ENCODE data around the gene OSBPL2.

Gene OSBPL2

DNA sequence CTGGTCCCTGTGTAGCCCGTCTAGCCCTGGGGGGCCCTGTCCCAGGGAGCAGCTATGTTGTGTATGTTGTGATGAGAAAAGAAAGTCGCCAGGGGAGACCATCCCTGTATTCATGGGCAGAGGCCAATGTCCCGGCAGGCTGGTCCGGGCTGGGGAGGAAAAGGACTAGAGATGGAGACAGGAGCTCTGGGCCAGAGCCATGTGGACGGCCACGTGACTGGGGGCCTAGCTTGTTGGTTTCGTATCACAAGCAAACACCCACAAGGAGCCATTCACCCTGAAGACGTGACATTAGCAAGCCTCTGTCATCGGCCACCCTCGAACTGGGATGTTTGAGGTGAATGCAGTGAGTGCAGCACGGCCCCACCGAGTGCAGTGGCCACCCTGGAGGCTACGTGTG, 15.3 kb upstream of the OSBPL2 start:
- no peak for DNase-seq

DNA sequence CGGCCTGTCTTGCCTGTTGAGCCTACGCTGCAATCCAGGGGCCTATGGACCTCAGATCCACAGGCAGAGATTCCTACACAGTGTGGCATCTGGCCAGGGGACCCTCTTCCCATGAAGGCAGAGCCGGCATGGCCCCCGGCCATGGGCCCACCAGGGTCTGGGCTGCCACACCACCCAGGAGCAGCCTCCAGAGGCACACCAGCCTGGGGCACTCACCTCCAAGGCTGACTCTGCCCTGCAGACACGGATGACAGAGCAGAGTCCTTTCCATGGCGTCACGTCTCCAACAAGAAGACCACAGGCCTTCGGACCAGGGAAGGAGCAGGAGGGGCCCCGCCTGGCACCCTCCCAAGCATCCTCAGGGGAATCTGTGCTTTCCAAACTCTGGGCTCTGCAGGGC, 14.8 kb upstream of the OSBPL2 start:
- no peak for DNase-seq

DNA sequence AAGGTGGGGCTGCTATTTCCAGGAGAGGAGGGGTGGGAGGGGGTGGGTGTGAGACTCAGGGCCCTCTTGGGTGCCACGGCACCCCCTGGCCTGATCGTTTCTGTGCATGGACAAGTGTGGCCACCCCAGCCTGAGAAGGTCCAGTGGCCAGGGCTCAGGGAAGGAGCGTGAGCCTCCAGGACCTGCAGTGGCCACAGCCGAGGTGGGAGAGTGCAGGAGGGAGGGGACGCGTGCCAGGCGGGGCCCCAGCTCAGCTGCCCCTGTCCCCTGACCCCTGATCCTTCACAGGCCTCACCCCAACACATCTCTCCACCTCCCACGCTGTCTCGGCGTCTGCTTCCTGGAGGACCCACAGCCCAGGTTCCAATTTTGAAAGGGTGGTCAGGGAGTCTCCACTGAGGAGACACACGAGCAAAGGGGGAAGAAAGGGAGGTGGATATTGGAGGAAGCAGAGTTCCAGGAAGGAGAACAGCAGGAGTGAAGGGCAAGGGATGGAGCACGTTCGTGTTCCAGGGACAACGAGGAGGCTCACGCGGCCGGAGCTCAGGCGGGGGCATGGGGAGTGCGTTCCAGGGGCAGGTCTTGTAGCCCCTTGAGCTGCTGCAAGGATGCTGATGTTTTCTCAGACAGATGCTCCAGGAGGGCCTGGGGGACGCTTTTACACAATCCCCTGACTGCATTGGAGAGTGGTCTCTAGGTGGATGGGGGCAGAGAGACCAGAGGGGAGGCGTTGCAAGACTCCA, 14.0 kb upstream of the OSBPL2 start:
- DNase-seq: no peak

DNA sequence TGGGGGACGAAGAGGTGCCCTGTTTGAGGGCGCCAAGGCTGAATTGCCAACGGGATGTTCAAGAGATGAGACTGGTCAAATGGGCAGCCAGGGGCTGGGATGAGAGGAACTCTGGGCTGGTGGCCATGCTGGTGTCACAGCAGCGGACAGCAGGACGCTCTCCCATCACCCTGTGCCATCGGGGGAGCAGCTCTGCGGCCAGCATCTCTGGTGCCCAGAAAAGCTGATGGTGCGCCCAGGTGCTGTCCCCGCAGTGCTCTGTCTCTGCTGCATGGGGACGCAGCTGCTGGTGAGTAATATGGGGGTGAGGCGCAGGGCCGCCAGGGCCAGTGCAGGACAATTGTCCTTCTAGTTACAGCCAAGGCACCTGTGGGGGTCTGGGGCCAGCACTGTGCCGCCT, 13.3 kb upstream of the OSBPL2 start:
- DNase-seq: no peak

DNA sequence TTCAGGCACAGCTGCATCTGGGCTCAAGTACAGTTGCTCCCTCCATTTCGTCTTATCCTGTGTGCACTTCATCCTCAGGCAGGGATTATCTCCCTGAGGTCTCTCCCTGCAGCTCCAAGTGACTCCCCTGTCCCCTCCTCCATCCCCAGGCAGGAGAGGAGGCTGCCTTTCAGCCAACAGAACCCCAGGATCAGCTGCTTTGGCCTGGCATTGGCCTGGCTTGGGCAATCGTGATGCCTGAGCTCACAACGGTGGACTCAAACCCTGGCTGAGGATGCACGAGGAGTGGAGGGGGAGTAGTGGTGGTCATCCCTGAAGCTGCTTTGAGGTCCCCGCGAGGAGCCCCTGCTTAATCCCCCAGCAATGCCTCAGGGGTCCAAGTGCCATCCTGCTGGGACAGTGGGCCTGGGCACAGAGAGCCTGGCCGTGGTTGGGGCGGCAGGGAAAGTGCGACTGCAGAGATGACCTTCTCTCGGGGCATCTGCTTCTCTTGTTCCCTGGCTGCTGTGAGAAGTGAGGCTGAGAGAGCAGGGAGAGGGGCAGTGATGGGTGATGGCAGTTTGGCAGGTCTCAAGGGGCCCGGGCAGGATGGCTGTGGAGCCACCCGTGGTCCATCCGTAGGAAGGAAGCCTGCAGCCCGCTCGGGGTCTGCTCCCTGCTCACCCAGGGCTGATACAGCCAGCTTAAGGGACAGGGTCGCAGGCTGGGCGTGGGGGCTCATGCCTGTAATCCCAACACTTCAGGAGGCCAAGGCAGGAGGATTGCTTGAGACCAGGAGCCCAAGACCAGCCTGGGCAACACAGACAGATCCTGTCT, 12.3 kb upstream of the OSBPL2 start:
- no peak for DNase-seq

DNA sequence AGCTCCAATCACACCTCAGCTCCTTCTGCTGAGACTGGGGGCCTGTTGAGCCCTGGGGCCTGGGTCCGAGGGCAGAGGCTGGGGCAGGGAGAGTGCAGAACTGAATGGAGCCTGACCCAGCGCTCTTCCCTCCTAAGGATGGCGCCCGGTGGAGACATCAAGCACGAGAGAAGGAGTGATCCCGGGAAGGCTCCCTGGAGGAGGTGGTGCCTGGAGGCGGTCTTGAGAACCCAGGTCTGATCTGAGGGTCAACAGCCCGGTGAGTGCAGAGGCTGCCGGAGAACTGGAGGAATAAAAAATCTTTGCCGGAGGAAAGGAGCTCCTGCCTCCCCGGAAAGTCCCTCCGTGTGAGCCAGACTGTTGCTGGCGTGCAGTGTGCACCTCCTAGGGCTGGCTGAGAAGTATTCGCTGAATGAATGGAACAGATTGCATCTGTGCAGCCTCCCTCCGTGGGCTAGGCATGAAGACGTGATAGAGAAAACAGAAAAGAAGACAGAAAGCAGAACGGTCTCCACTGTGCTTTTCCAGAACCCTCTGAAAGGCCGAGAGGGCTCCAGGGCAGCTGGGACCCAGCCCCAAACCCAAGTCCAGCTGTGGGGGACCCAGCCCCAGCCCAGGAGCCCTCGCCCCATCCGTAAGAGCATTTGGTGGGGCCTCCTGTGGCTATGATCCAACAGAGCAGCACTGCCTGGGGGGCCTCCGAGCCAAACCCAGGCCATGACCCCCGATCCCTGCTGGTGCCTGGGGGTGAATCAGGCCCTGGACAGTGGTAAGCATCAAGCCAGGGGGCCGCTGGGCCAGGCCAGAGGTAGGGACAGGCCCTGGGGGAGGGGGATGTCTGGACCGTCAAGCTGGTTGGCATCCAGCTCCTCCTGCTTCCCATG, 11.4 kb upstream of the OSBPL2 start:
- no peak for DNase-seq

DNA sequence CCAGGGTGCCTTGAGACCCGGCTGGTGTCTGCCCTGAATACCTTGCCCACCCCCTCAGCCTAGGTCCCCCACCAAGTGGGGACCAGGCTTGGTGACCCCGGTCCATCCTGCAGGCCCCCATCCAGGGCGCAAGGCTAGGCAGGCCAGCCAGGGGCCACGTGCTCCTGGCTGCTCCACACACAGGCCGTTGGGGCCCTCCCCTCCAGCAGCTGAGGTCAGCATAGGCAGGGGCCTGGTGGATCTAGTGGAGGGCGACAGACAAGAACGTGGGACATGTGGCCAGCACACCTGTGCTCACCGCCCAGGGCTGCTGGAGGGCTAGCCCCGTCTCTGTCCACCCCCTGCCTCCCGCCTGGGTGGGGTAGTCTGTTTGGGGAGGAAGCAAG, 10.7 kb upstream of the OSBPL2 start:
- no peak for DNase-seq

DNA sequence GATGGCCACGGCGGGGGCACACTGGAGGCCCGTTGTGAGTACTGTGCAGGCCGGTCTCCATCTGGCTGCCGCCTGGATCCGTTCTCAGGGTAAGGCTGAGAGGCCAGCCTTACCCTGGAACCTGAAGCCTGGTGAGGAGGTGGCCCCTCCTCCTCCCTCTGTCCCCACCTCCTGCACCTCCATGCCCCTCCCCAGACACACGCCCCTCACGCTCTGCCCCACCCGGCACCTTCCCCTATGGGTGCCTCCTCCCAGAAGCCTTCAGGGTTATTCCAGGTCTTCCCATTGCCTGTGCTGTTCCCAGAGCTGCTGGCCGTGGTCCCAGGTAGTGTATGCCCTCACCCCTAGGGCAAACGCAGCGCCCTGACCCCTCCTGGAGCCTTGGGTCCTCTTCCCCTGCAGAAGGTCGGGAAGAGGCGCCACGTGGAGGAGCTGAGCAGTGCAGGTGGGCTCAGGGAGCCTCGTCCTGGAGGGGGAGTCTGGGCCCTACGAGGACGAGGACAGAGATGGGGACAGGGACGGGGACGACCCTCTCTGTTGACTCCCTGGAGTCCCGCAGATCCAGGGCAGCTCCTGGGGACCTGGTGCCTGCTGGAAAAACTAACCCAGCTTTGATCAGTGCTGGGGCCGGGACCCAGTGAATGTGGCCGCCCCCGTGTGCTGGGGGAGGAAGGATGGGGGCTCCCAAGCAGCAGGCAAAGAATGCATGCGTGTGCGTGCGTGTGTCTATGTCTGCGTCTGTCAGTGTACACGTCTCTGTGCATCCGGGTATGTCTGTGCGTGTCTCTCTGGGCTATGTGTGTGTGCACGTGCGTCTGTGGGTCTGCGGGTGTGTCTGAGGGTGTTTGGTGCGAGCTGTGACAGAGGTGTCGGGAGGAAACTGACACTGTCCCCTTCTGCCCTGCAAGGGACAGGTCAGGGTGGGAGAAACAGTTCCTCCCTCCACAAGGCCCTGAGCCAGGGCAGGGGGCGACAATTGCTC, 10.1 kb upstream of the OSBPL2 start:
- no peak for DNase-seq

DNA sequence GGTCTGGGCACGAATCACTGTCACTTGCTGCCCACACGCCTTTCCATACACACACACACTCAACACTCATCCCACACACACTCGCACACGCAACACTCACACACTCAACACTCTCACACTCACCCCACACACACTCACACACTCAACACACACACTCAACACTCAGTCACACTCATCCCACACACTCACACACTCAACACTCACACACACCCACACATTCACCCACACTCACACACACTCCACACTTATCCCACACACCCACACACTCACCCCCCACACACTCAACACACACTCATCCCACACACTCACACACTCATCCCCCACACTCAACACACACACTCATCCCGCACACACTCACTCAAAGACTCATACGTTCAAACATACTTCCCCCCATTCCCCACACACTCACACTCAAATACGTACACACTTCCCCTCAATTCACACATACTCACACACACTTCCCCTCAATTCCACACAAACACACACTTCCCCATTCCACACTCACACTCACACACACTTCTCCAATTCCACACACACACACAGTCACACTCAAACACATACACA, 9.3 kb upstream of the OSBPL2 start:
- DNase-seq: no peak

DNA sequence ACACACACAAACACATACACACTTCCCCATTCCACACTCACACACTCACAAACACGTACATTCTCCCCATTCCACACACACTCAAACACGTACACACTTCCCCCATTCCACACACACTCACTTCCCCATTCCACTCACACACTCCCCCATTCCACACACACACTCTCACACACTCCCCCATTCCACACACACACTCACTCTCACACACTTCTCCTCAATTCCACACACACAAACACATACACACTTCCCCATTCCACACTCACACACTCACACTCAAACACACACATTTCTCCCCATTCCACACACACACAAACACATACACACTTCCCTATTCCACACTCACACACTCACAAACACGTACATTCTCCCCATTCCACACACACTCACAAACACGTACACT, 8.7 kb upstream of the OSBPL2 start:
- no peak for DNase-seq

DNA sequence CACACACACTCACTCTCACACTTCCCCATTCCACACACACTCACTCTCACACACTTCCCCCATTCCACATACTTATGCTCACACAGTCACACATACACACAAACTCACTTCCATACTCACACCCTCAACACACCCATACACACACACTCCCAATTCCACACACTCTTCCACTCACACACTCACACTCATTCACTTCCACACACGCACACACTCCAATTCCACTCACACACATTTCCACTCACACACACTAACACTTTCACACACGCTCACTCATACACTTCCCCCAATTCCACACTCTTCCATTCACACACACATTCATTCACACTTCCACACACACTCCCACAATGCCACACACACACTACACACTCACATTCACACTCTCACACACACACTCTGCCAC, 8.0 kb upstream of the OSBPL2 start:
- no peak for DNase-seq

DNA sequence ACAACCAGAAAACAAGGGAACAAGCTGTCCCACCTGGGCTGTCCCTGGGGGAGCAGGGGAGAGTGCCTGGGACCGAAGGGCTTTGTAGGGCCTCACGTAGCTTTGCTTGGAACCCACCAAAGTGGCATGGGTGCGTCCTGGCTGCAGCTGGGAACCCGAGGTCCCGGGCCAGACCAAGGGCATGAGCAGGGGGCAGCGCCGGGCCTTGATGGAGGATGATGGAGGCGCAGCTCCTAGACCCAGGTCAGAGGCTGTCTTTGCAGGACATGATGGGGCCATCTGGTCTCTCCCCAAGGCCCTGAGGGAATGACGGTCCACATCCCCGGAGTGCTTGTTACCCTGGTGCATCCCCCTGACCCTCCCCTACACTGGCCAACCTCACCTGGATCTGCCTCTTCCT, 7.6 kb upstream of the OSBPL2 start:
- no peak for DNase-seq

DNA sequence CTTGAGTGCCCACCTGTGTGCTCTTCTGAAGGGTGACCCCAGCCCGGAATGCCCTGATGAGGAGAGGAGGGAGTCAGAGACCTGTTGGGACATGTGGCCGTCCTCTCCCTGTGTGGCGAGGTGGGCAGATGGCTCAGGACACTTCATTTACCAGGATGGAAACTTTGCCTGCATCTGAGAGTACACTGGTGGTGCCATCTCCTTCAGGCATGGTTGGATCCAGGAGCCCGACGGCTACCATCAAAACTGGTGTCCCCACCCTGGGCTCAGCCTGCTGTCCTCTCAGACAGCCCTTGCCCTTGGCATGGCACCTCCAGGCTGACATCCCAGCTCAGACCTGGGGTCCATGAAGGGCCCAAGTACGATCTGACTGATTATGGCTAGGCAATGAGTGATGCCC, 7.0 kb upstream of the OSBPL2 start:
- DNase-seq: no peak

DNA sequence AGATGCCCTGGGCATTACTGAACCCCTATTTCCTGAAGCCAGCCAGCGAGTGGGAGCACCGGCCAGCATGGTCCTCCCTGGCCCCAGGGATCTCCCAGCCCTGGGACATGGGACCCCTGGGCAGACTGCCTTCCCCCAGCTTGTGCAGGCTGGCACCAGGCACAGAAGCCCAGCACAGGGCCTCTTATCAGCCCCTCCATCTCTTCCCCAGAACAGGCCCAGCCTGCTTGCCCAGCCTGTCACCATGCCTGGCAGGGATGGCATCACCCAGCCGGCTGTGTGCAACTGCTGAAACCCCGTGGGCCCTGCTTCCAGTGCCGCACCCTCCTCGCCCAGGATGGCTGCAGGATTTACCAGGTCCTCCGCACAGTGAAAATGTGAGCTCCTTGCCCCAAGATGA, 6.1 kb upstream of the OSBPL2 start:
- DNase-seq: no peak

DNA sequence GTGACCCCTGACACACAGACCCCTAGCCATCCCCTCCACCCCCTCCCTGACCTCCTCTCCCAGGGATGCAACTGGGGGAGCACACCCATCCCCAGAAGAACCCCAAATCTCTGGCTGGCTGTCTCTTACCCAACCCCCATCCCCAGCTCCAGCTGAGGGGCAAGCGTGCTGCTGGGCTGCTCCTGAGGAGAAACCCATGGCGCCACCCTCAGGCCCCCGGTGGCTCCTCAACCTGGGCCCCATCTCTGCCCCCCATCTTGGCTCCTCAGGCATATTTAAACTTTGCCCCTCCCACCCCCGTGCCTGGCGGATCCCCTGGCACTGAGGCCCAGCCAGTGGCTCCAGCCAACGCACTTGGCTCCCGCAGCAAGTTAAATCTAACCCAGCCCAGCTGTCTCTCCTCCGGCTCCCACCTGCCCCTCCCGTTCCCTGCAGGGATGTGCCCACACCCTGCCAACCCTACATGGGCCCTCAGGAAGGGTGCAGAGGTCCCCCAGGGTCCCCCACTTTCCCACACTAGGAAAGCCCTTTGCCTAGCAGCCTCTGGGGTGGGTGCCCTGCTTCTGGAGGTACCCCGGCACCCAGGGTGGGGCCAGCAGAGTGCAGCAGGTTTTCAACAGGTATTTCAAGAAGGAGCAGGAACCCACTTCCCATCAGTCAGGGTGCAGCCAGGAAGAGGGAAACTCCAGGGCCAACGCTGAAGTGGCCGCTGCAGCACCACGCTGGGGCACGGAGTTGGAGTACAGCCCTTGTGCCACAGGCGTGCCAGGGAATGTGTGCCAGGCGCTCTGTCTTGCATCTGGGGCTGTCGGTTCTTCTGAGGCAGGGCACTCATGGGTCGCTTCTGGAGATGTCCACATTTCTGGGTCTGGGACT, 5.3 kb upstream of the OSBPL2 start:
- DNase-seq: peak; percentile 3

DNA sequence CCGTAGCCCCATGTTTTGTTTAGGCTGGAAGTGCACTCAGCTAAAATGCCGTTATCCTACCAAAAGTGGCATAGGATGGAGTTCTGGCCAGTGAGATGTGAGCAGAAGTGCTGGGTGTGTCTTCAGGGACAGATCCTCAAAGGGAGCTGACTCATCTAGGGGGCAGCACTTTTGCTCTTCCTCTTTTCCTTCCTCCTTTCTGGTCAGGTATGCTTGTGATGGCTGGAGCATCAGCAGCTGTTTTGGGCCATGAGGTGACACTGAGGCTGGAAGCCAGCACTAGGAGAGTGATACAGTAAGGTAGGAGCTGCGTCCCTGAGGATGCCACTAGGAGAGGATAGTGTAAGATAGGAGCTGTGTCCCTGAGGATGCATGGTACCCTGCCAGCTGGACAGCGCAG, 4.6 kb upstream of the OSBPL2 start:
- DNase-seq: no peak

DNA sequence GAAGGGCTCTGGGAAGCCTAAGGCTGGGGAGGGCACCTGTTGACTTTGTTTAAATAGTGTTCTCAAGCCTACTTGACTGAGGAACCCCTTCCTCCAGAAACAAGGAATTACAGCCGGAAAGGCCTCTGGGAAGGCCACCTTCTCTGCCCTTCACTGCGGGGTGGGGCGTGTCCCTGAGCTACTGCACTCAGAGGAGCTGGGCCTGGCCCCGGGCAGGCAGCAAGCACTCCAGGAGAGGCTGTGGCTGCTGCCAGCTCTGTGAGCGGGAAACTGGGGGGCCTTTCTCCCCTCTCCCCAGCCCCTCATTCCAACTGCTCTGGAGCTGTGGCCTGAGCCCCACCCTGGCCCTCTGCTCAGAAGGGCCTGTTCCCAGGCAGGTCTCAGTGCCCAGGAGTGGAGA, 4.0 kb upstream of the OSBPL2 start:
- DNase-seq: no peak

DNA sequence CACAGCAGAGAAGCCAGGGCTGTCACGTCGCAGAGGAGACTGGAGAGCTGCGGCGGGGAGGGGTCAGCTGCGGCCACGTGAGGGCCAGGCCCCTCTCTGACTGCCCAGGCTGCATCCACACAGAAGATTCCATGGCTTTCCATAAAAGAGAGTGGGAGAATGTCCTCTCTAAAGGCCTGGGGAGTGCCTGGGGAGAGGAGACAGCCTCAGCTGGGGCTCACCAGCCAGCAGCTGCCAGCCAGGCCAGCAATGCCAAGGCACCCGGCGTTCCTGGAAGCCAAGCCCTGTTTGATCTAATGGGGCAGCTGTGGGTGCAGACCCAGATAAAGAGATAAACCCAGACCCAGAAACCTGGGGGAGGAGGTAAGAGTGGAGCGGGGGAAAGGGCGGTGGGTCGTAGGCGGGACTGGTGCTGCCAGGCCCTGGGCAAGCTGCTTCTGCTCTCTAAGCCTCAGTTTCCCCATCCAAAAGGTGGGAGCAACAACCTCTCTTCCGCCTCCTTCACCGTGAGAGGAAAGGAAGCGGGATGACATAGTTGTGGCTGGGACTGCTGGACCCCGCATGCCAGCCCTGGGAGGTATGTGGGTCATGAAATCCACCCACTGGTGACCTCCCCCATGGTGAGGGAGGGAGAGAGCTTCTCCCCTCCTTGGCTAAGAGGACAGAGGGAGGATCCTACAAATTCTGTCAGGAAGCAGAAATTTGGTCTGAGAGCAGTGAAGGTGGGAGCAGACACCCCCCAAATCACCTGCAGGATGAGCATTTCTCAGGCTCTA, 3.1 kb upstream of the OSBPL2 start:
- DNase-seq: no peak

DNA sequence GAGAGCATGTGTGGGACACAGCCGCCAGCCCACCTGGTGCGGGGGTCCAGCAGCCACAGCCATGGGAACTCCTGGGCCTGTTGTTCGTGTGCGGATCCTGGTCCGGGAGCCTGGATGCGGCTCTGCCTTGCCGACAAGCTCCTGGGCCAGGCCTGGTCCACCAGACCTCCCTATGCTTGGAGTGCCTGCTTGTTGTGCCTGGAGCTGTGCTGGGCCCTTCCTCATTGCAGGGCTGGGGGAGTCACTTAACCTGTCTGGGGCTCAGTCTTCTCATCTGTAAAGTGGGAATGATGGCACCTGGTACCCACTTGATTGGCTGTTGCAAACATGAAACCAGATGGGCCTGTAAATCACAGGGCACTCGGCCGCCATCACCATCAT, 2.6 kb upstream of the OSBPL2 start:
- DNase-seq: no peak

DNA sequence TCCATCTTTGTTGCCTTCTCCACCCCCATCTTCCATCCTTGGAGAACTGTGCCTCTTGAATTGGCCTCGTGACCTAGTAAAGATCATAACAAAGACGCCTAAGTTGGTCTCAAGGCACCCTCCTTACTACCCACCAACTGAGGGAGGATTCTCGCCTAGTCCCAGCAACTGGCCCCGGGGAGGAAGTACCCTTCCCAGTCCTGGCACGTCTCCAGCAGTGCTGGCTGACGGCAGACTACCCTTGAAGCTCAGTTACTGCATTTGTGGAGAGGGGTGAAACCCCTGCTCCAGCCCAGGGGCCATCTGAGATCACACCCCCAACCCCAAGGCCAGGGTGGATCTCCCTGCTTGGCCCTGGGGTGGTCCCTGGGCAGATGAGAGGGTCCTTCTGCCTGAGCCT, 2.1 kb upstream of the OSBPL2 start:
- DNase-seq: no peak
